ENCODE results near the gene SLC7A7.

- TF ChIP-seq REST (IDR thresholded peaks at IDR 0.05), result no peak
- no peak for TF ChIP-seq CTCF (IDR thresholded peaks at IDR 0.05)
- no peak for TF ChIP-seq SMC3 (IDR thresholded peaks at IDR 0.05)
- TF ChIP-seq POLR2AphosphoS2 (conservative IDR thresholded peaks at IDR 0.05; ENCODE audit: low read length), result no peak
- no peak for TF ChIP-seq RARB (CRISPR knock-in tag; IDR thresholded peaks at IDR 0.05)
- TF ChIP-seq HDAC2 (IDR thresholded peaks at IDR 0.05), result no peak
- TF ChIP-seq MYC (IDR thresholded peaks at IDR 0.05; ENCODE audit: borderline replicate concordance, low read length), result no peak
- no peak; the same call in 1 of the 2 replicates for TF ChIP-seq FOXS1 (CRISPR knock-in tag; IDR thresholded peaks at IDR 0.05)
- no peak for TF ChIP-seq JUNB (IDR thresholded peaks at IDR 0.05)
Measured at GRCh38 chr14:22821193-22822015, 6.2 kb upstream of the SLC7A7 start.
